Ovary (tissue), 3 donors: ENCODE data around the gene CGN.

Experiments used
- EP300 ChIP-seq: sonication (generic); formaldehyde crosslinking; IDR thresholded peaks from one replicate; pipeline ENCODE4 v1.6.1; 2017; ENCODE audit warnings: antibody characterized with exemption
- POLR2A ChIP-seq: fragments of 450-650 bp; IDR thresholded peaks from one replicate; pipeline ENCODE4 v1.6.1; 2017; ENCODE audit warnings: antibody characterized with exemption, mild to moderate bottlenecking, moderate library complexity
- TF ChIP-seq, protein P1 (sequence below), 3 donors: fragments of 450-650 bp in 2 of 3; fragments of 200-600 bp in 1 of 3; IDR thresholded peaks; one replicate each; pipeline versions ENCODE4 v1.5.1 to v1.8.0; 2016 to 2022; ENCODE audit warnings: antibody characterized with exemption in 3 of 3, mild to moderate bottlenecking in 1 of 3
- donor health status: DM: no; HTN: no; CAD: no.

DNA sequence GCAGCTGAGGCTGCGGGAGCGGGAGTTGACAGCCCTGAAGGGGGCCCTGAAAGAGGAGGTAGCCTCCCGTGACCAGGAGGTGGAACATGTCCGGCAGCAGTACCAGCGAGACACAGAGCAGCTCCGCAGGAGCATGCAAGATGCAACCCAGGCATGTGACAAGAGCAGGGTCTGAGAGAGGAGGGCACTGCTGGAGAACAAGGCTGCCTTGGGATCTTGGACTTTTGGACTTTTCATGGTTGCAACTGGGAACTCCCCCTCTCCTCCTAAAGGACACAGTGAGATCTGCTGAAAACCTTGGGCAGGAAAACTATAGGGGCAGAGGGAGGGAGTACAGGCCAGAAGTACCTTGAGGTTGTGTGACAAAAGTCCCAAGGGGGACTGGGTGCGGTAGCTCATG, 13.5 kb downstream of the CGN start:
- TF ChIP-seq, protein P1, sequence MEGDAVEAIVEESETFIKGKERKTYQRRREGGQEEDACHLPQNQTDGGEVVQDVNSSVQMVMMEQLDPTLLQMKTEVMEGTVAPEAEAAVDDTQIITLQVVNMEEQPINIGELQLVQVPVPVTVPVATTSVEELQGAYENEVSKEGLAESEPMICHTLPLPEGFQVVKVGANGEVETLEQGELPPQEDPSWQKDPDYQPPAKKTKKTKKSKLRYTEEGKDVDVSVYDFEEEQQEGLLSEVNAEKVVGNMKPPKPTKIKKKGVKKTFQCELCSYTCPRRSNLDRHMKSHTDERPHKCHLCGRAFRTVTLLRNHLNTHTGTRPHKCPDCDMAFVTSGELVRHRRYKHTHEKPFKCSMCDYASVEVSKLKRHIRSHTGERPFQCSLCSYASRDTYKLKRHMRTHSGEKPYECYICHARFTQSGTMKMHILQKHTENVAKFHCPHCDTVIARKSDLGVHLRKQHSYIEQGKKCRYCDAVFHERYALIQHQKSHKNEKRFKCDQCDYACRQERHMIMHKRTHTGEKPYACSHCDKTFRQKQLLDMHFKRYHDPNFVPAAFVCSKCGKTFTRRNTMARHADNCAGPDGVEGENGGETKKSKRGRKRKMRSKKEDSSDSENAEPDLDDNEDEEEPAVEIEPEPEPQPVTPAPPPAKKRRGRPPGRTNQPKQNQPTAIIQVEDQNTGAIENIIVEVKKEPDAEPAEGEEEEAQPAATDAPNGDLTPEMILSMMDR (IDR thresholded peaks at IDR 0.05) = no peak
- TF ChIP-seq POLR2A = no peak
- TF ChIP-seq EP300 = no peak
